Osteoblast (primary cell): Measurements from ENCODE around the gene SCGN. TPM values are rescaled to one million over a fixed set of nuclear protein-coding genes. Genes with fewer than 3 reads are reported as not detected.

Experiments
- DNase-seq: peaks from one replicate; pipeline ENCODE4 v3.0.0; 2011; ENCODE audit warnings: low spot score, mixed read lengths; ENCODE audit not compliant: insufficient read length; ENCODE audit errors: missing footprints
- H2AFZ ChIP-seq: 2 replicates; pipeline ENCODE4 v1.6.0; 2011; ENCODE audit warnings: mild to moderate bottlenecking, low read length
- H3K27ac ChIP-seq: 2 replicates; pipeline ENCODE4 v1.5.1; 2011; ENCODE audit warnings: mild to moderate bottlenecking, low read depth, low read length, moderate library complexity
- H3K27me3 ChIP-seq: 2 replicates; pipeline ENCODE4 v1.6.0; 2012; ENCODE audit warnings: mild to moderate bottlenecking, control low read depth, inconsistent platforms, low read length, moderate library complexity; ENCODE audit not compliant: insufficient read depth
- H3K36me3 ChIP-seq: 2 replicates; pipeline ENCODE4 v1.5.1; 2011; ENCODE audit warnings: mild to moderate bottlenecking, low read length, control low read depth, moderate library complexity; ENCODE audit not compliant: insufficient read depth
- H3K4me1 ChIP-seq: 2 replicates; pipeline ENCODE4 v1.5.1; 2011; ENCODE audit warnings: mild to moderate bottlenecking, low read length, control low read depth, moderate library complexity; ENCODE audit not compliant: insufficient read depth
- H3K4me2 ChIP-seq: 2 replicates; pipeline ENCODE4 v1.6.0; 2011; ENCODE audit warnings: mild to moderate bottlenecking, low read length; ENCODE audit not compliant: insufficient read depth
- H3K4me3 ChIP-seq: fragments of 200-600 bp; sonication (generic); 3 replicates; pipeline ENCODE4 v1.5.1; 2012; ENCODE audit warnings: mild to moderate bottlenecking, low read length, inconsistent platforms; ENCODE audit not compliant: insufficient read depth
- H3K79me2 ChIP-seq: 2 replicates; pipeline ENCODE4 v1.6.0; 2012; ENCODE audit warnings: mild to moderate bottlenecking, low read length, control low read depth, inconsistent platforms; ENCODE audit not compliant: insufficient read depth
- H3K9me3 ChIP-seq: 2 replicates; pipeline ENCODE4 v1.5.1; 2011; ENCODE audit warnings: low read depth, low read length, control low read depth
- H4K20me1 ChIP-seq: 2 replicates; pipeline ENCODE4 v1.6.0; 2012; ENCODE audit warnings: mild to moderate bottlenecking, low read length, control low read depth; ENCODE audit not compliant: insufficient read depth
- total RNA-seq: library from RNA; depleted of rRNA; stranded (reverse); fragments of >200 nt; gene quantifications from 2 replicates; pipeline ENCODE4 v1.2.3, GENCODE V29; 2012
- TF ChIP-seq, protein P1 (sequence below): IDR thresholded peaks from 2 replicates; pipeline ENCODE4 v1.5.1; 2011; ENCODE audit warnings: mild to moderate bottlenecking, low read depth, low read length, moderate library complexity; ENCODE audit errors: extremely low read depth

SCGN gene
- total RNA-seq, 1 donor: not detected

DNA sequence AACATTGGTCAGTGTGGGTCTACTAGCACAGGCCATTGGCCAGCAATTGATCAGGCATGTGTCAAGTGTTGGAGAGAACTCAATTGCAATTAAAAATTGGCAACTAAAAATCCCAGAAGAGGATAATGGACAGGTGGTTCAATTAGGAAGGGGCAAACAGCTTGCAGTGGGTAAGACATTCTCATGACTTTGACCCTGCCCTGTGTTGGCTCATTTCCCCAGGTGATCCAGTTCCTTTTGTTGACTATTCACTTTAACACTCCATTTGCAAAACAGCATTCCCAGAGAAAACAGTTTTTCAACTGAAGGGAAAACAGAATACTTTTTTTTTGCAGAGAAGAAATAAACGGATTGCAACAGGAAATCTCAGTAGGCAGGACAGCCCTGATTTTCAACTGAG, 28.9 kb upstream of the SCGN start:
- Histone ChIP-seq H3K4me3 (no peak overlapping the region), H3K79me2 (no peaks in the 10 kb centered on the region), H4K20me1 (no peaks in the 10 kb centered on the region), H3K9me3 (no peaks in the 10 kb centered on the region), H2AFZ (no peak overlapping the region), H3K27ac (no peak overlapping the region), H3K36me3 (no peaks in the 10 kb centered on the region), H3K4me1 (no peaks in the 10 kb centered on the region), H3K4me2 (no peak overlapping the region), H3K27me3 (no peaks in the 10 kb centered on the region)
- no peak for DNase-seq
- TF ChIP-seq, protein P1, sequence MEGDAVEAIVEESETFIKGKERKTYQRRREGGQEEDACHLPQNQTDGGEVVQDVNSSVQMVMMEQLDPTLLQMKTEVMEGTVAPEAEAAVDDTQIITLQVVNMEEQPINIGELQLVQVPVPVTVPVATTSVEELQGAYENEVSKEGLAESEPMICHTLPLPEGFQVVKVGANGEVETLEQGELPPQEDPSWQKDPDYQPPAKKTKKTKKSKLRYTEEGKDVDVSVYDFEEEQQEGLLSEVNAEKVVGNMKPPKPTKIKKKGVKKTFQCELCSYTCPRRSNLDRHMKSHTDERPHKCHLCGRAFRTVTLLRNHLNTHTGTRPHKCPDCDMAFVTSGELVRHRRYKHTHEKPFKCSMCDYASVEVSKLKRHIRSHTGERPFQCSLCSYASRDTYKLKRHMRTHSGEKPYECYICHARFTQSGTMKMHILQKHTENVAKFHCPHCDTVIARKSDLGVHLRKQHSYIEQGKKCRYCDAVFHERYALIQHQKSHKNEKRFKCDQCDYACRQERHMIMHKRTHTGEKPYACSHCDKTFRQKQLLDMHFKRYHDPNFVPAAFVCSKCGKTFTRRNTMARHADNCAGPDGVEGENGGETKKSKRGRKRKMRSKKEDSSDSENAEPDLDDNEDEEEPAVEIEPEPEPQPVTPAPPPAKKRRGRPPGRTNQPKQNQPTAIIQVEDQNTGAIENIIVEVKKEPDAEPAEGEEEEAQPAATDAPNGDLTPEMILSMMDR: no peak

DNA sequence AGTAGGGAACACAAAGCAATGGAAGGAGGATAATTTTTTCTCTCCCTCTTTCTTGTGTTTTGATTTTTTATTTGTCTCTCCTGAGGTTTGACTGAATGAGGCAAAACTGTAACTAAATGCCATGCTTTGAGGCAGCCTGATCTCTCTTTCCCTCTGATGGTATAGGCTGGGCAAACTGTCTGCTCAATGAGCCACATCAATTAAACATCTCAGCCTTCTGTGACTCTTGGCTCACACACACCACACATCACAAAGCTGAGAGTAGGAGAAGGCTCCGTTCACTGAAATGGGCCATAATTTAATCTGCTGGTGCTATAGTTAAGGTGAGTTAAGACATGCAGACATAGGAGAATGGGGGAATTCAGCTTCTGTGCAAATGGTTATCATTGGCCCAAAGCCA, 28.1 kb upstream of the SCGN start:
- TF ChIP-seq, protein P1: no peak
- no peak for DNase-seq
- H3K9me3 ChIP-seq: no peaks in the 10 kb centered on the region
- no peak overlapping the region for H3K4me2 ChIP-seq
- H3K4me3 ChIP-seq: no peak overlapping the region
- H3K79me2 ChIP-seq: no peaks in the 10 kb centered on the region
- H3K36me3 ChIP-seq: no peaks in the 10 kb centered on the region
- H2AFZ ChIP-seq: no peak overlapping the region
- no peaks in the 10 kb centered on the region for H4K20me1 ChIP-seq
- H3K27me3 ChIP-seq: no peaks in the 10 kb centered on the region
- H3K27ac ChIP-seq: no peak overlapping the region
- no peaks in the 10 kb centered on the region for H3K4me1 ChIP-seq

DNA sequence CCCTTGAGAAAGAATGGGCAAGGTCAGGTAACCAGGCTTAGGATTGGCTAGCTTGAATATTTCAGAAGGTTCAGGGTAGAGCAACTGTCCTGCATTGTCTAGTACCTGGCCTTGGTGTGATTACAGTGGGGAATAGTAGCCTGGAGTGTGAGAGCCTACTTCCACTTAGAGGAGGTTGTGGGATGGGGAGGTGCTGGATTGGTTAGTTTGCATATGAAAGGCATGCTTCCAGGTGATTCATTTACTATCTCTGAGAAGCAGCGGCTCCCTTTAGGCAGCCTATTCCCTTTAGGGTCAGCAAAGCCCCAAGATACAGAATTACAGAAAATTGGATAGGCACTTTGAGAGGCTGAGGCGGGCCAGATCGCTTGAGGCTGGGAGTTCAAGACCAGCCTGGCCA, 25.0 kb upstream of the SCGN start:
- Histone ChIP-seq H3K9me3 (no peaks in the 10 kb centered on the region), H3K79me2 (no peaks in the 10 kb centered on the region), H3K4me1 (no peaks in the 10 kb centered on the region), H3K27ac (no peak overlapping the region), H3K36me3 (no peaks in the 10 kb centered on the region), H3K4me3 (no peak overlapping the region), H3K4me2 (no peak overlapping the region), H3K27me3 (no peaks in the 10 kb centered on the region), H2AFZ (no peak overlapping the region), H4K20me1 (no peaks in the 10 kb centered on the region)
- DNase-seq: no peak
- TF ChIP-seq, protein P1: no peak

DNA sequence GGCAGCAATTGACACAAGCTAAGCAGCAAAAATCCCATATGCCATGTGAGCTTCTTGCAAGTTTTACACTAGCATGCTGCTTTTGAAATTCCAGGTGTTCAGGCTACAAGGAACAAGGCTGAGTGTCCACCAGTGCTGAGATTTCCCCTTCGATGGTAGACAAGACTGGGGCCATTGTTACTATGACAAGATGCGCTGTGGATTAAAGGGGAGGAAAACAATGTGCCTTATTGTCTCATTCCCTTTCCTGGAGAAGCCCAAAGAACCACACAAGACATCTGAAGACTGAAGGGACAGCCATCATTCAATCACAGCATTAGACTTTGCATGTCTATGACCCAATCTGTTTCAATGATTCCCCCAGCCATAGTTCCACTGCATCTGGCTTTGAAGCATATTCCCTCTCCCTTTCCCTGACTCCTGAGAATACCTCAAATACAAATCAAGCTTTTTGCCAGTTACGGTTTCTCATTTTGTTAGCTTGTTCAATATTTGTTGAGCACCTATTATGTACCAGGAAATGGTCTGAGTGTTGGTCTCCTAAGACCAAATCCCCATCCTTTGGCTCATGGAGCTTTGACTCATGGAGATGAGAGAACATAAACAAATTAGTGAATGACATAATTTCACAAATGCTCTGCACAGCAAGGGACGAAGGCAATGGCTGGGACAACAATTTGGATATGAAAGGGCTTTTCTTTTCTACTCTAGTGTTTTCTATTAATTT, 23.4 kb upstream of the SCGN start:
- TF ChIP-seq, protein P1: no peak
- H3K27ac ChIP-seq: no peak overlapping the region
- H3K36me3 ChIP-seq: no peaks in the 10 kb centered on the region
- H4K20me1 ChIP-seq: no peaks in the 10 kb centered on the region
- no peaks in the 10 kb centered on the region for H3K9me3 ChIP-seq
- no peak for DNase-seq
- no peaks in the 10 kb centered on the region for H3K27me3 ChIP-seq
- H3K4me2 ChIP-seq: no peak overlapping the region
- H3K79me2 ChIP-seq: no peaks in the 10 kb centered on the region
- no peaks in the 10 kb centered on the region for H3K4me1 ChIP-seq
- no peak overlapping the region for H3K4me3 ChIP-seq
- H2AFZ ChIP-seq: no peak overlapping the region
